ENCODE results near the gene FADS6.

Gene FADS6

DNA sequence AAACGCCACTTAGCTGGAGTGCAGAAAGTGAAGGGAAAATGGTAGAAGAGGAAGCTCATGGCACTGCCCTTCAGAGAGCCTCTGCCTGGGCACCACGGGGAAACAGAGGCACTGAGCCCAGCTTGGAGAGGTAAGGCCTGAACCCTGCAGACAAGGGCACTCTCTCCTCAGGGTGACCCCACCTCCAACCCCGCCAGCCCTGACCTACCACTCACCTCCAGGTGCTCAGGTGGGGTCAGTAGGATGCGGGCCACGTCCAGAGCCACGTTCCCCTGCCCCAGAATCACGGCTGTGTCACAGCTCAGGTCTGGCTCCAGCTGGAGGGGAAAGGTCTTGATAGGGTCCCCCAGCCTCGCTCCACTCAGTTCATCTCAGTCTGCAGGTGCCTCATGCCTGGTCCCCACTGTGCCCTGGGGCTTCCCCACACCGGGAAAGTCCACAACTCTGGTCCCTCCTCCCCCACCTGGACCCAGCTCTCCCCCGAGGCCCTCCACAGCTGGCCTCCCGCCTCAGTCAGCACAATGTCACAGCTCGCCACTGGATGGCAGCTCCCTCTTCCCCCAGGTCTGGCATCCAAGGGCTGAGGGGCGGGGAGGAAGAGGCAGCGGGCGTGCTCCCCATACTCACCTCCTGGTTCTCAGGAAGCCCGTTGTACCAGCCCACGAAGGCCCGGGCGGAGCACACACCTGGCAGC is 27.8 kb downstream of the FADS6 start:
- no peak for DNase-seq

DNA sequence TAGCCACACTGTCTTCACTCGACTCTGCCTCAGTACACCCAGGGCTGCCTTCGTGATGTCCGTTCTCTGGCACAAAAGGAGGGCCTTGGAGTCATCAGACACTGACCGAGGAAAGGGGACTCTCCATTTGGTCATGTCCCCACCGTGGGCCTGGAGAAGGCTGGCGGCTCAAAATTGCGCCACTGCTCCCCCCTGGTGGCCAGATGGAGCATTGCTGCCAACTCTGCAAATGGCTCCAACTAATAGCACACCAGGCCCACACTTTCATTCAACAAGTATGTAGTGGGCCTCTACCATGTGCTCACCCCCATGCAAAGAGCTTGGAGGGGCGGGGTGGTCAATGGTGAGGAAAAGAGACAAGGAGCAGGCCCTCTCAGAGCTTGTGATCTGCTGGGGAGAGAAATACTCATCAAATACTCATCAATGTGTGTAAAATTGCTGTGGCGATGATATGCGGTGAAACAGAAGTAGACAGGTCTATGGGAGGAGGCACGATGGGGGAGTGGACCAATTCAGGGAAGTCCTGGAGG is 28.5 kb downstream of the FADS6 start:
- peak; percentile 50 for DNase-seq

GRCh38 chr17:74864297-74864865 is 29.1 kb downstream of the FADS6 start:
- DNase-seq = no peak

- no peak for DNase-seq
These were observed 29.8 kb downstream of the FADS6 start for GRCh38 chr17:74863420-74864296.

DNA sequence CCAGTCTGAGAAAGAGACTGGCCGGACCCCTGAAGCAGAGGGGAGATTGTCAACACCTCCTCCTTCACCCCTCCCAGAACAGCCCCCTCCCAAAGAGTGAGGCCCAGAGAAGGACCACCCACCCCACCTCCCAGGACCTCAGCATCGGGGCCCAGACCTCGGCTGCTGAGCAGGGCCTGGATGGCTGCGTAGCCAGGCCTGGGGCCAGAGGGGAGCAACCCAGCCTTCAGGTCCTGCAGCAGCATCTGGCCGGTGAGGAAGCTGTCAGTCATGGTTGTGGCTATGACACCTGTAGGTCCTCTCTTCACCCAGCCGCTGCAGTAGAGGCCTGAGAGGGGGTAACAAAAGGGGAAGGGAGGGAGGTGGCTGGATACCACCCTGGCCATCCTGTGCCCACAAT is 30.5 kb downstream of the FADS6 start:
- DNase-seq = no peak

DNA sequence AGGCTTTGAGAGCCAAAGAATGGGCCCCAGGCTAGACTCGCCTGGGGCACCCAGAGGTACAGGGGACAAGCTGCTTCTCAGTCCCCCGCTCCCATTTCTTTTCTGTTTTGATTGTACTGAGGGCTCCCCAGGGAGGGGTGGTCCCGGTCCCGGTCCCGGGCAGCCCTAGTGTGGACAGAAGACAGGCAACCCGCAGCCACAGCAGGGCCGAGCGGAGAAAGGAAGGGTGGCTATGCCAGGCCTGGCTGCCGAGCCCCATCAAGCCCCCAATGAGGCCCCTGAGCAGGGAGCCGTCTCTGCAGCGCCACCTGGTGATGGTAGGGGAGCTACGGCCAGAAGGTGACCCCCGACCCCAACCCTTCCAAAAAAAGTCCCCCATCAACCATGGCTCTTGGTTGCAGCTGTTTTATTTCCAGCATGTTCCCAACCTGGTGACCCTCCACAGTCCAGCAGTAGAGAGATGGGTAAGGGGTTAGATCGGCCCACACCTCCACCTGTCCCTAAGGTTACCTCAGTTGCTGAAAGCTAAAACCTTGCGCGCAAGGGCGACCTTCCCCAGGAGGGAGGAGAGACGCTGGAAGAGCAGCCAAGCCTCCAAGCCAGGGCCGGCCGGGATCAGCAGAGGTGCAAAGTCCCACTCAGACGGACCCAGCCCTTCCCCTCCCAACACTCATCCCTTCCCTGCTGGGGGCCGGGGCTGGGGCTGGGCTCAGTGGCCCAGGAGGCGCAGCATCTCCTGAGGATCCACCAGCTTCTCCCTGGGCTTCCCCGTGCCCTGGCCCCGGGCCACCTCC is 31.1 kb downstream of the FADS6 start:
- DNase-seq = no peak

GRCh38 chr17:74861662-74862107 is 31.7 kb downstream of the FADS6 start:
- DNase-seq = no peak

- DNase-seq = no peak
These were observed 32.4 kb downstream of the FADS6 start for GRCh38 chr17:74860872-74861661.

GRCh38 chr17:74860229-74860871 is 33.1 kb downstream of the FADS6 start:
- DNase-seq = no peak

DNA sequence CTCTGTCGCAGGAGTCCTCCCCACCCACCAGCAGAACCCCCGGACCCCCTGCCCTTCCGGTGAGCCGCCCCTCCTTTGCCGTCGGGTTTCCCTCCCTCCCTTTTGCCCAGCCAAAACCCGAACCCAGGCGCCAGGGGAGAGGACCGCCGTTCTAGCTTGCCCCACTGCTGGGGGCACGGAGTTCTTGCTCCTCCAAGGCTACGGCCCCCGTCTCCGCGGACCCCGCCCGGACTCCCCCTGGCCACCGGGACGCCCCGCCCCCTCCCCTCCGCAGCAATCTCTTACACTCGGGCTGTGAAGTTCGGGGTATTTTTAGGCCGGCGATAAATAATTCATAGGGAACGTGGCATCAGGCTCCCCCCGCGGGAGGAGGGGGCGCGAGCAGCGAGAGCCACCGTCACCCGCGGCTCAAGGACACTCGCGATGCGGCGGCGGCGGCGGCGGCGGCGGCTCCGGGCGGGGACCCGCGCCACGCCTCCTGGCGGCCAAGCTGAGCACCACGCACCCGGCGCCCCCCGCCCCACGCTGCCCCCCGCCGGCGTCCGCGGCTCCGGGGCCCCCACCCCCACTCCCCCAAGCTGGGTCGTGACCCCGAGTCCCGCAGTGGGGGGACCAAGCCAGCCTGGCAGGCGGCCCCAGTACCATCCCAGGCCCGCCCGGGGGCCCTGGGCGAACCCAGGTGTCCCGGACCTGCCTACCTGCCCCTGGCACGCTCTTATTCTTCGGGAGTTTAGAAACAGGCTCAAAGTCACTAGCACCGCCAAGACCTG is 33.8 kb downstream of the FADS6 start, which contains the start of gene GRIN2C:
Gene GRIN2C, minus strand, starts transcription at position 427 of the 770 bp plus-strand sequence. CDS start 4,793 bp downstream, outside the sequence.
- no peak for DNase-seq

GRCh38 chr17:74858672-74859458 is 34.6 kb downstream of the FADS6 start:
- no peak for DNase-seq

GRCh38 chr17:74857191-74857590 is 36.2 kb downstream of the FADS6 start:
- DNase-seq = no peak

- no peak for DNase-seq
These were observed 37.3 kb downstream of the FADS6 start for GRCh38 chr17:74856112-74856511.

DNA sequence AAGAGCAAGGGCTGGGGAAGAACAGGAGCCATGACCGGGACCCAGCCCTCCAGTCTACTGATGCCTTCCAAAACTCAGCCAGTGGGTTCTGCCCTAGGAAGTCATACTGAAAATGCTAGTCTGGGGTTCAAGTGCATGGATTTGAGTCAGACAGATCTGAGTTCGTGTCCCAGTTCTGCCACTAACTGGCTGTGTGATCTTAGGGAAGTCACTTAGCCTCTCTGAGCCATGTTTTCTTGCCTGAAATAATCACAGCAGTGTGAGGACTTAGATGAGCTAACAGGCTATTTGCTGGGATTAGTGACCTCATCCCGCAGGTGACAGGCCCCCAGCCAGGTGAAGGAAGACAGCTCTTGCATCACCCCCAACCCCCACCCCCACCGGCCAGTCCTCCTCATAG is 38.1 kb downstream of the FADS6 start:
- no peak for DNase-seq

GRCh38 chr17:74854792-74855191 is 38.6 kb downstream of the FADS6 start:
- DNase-seq = no peak

DNA sequence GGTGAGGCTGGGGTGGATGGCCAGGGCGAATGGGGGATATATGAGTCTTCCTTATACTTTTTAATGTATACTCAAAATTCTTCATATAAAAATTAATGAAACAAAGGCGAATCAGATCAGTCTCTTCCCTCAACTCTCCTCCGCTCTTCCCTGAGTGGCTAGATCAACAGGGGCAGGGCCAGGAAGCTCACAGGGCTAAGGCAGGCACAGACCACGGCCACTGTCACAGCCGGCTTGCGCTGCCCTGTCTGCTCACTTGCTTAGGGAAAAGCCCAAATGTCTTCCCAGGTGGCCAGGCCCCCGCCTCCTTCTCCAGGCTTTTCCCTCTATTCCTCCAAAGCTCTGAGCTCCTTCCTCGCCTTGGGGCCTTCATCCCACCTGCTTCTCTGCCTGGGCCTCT is 39.8 kb downstream of the FADS6 start:
- no peak for DNase-seq

DNA sequence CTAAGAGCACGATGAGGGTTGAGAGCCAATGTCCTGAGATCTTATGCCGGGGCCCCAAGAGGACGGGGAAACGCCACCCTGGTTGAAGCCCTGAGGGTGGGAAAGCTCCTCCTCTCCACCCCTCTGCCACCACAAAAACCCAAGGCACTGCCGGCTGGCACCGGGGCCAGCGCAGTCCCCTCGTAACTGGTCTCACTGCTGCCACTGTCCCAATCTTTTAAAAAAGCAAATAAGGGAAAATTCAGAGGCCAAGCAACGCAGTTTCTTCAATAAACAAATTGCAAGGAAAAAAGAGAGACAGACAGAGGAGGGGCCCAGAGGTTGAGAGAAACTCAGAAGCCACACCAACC is 40.4 kb downstream of the FADS6 start:
- no peak for DNase-seq

DNA sequence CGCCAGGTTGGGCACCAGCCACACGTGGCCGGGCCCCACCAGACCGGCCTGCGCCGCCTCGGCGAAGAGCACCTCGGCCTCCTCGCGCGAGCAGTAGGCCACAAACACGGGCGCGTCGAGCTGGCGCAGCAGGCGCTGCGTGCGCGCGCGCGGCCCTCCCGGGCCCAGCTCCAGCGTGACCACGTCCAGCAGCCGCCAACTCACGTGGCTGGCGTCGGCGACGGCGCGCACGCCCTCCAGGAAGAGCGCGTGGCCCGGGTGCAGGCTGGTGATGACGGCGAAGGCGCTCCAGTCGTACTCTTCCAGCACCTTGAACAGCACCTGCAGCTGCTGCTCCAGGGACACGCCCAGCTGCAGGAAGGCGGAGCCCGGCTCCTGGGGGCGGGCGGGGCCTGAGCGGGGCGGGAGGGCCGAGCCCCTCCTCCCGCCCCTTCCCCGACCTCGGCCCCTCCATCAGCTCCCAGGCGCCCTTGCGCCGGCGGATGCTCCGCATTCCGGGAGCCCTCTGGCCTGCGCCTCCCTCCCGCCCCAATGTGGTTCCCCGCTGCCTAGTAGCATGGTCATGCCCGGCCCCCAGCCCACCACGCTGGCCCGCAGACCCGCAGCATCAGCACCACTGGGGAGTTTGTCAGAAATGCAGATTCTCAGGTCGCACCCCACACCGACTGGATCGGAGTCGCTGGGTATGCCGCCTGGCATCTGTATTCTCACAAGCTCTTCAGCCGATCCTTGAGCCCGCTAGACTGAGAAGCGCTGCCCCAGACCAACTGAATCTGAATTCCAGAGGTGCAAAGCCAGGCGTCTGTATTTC is 41.0 kb downstream of the FADS6 start:
- no peak for DNase-seq

Data from SHP77 treated with DMSO at 0.1 percent for 48 hours (cell line).